OCI-M1 (cell line): ENCODE measurements around the gene TTC38.
"Not testable (repeated sequence)": the region's sequence is repeated elsewhere in the genome, so short reads cannot be mapped to it uniquely, and the experiment has no call there.

ENCODE experiments used
- DNase-seq: peaks from one replicate; lab custom pipeline; 2025; lab: John Stamatoyannopoulos, UW

TTC38 gene

GRCh38 chr22:46296257-46297150 is 28.7 kb downstream of the TTC38 start, which contains the start of gene GTSE1:
Gene GTSE1 (plus strand): TSS chr22:46296870. CDS start chr22:46297401, 531 bp downstream.
- DNase-seq, result peak; percentile 99

- DNase-seq, result peak; percentile 42
These were observed 29.5 kb downstream of the TTC38 start for GRCh38 chr22:46297151-46297812.

GRCh38 chr22:46299101-46299500 is 31.3 kb downstream of the TTC38 start:
- no peak for DNase-seq

- no peak for DNase-seq
These were observed 32.7 kb downstream of the TTC38 start for GRCh38 chr22:46300491-46300890.

- DNase-seq, result no peak
These were observed 35.6 kb downstream of the TTC38 start for GRCh38 chr22:46303347-46303965.

- no peak for DNase-seq
These were observed 40.6 kb downstream of the TTC38 start for GRCh38 chr22:46308283-46308988.

- no peak for DNase-seq
These were observed 41.8 kb downstream of the TTC38 start for GRCh38 chr22:46309526-46310085.

- no peak for DNase-seq
These were observed 44.2 kb downstream of the TTC38 start for GRCh38 chr22:46312056-46312455.

GRCh38 chr22:46312848-46313247 is 45.0 kb downstream of the TTC38 start:
- DNase-seq, result not testable (repeated sequence)

GRCh38 chr22:46315976-46316375 is 48.2 kb downstream of the TTC38 start:
- DNase-seq, result no peak

- DNase-seq, result no peak
These were observed 49.8 kb downstream of the TTC38 start for GRCh38 chr22:46317646-46318045.

- no peak for DNase-seq
These were observed 50.8 kb downstream of the TTC38 start for GRCh38 chr22:46318576-46318975.

- no peak for DNase-seq
These were observed 51.5 kb downstream of the TTC38 start for GRCh38 chr22:46319319-46319718.

- DNase-seq, result no peak
These were observed 52.4 kb downstream of the TTC38 start for GRCh38 chr22:46320166-46320710.

GRCh38 chr22:46320716-46321386 is 53.0 kb downstream of the TTC38 start:
- no peak for DNase-seq

- DNase-seq, result no peak
These were observed 54.9 kb downstream of the TTC38 start for GRCh38 chr22:46322711-46323110.

GRCh38 chr22:46323162-46323561 is 55.4 kb downstream of the TTC38 start:
- DNase-seq, result no peak

- no peak for DNase-seq
These were observed 58.4 kb downstream of the TTC38 start for GRCh38 chr22:46326066-46326680.

GRCh38 chr22:46327691-46328465 is 60.1 kb downstream of the TTC38 start:
- DNase-seq, result no peak

- DNase-seq, result no peak
These were observed 61.0 kb downstream of the TTC38 start for GRCh38 chr22:46328797-46329196.
